GM12872 (cell line): ENCODE data around the gene GINS3.

Experiments
- CTCF ChIP-seq: IDR thresholded peaks from 3 replicates; pipeline ENCODE4 v1.5.1; 2011; ENCODE audit warnings: low read depth, mild to moderate bottlenecking, low read length, moderate library complexity; ENCODE audit not compliant: insufficient read depth

The GINS3 gene

GRCh38 chr16:58393138-58393504 is 850 bp downstream of the GINS3 start:
- no peak for TF ChIP-seq CTCF

- no peak for TF ChIP-seq CTCF
Measured at GRCh38 chr16:58399718-58400633, 7.7 kb downstream of the GINS3 start.

- no peak for TF ChIP-seq CTCF
Measured at GRCh38 chr16:58402796-58403195, 10.5 kb downstream of the GINS3 start.

- no peak for TF ChIP-seq CTCF
Measured at GRCh38 chr16:58409316-58409973, 17.2 kb downstream of the GINS3 start.

- no peak for TF ChIP-seq CTCF
Measured at GRCh38 chr16:58411336-58411735, 19.1 kb downstream of the GINS3 start.

GRCh38 chr16:58411736-58412614 is 19.7 kb downstream of the GINS3 start:
- TF ChIP-seq CTCF: no peak

GRCh38 chr16:58413359-58413758 is 21.1 kb downstream of the GINS3 start:
- no peak for TF ChIP-seq CTCF
